SIG-M5 treated with dmso at 0.1 percent for 504 hours (cell line): ENCODE measurements around the gene CRTAC1.

ENCODE experiments used
- DNase-seq: peaks from one replicate; lab custom pipeline; 2025; ENCODE audit not compliant: unreplicated experiment; lab: John Stamatoyannopoulos, UW

CRTAC1 gene

DNA sequence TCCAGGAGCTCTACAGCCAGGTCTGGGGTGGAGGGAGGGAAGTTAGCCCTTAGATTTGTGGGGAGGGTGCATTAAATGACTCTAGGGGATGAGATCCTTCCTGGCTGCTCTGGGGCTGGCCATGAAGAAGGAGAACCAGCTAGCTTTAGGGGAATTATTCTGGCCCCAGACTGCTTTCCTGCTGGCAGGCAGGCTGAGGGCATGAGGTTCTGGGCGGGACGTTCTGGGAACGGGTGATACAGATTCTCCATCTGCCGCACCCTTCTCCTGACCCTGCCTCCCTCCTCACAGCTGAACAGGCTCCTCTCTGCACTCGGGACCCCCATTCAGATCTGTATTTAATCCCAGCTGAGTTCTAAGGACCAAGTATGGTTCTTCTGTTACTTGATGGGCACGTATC, 156.9 kb downstream of the CRTAC1 start:
- no peak for DNase-seq

GRCh38 chr10:97870990-97871389, 159.4 kb downstream of the CRTAC1 start:
- no peak for DNase-seq

GRCh38 chr10:97869091-97870042, 161.1 kb downstream of the CRTAC1 start:
- DNase-seq: peak; percentile 92

GRCh38 chr10:97868134-97868685, 162.2 kb downstream of the CRTAC1 start:
- no peak for DNase-seq

- no peak for DNase-seq
Observed at GRCh38 chr10:97867220-97867800, 163.1 kb downstream of the CRTAC1 start.

DNA sequence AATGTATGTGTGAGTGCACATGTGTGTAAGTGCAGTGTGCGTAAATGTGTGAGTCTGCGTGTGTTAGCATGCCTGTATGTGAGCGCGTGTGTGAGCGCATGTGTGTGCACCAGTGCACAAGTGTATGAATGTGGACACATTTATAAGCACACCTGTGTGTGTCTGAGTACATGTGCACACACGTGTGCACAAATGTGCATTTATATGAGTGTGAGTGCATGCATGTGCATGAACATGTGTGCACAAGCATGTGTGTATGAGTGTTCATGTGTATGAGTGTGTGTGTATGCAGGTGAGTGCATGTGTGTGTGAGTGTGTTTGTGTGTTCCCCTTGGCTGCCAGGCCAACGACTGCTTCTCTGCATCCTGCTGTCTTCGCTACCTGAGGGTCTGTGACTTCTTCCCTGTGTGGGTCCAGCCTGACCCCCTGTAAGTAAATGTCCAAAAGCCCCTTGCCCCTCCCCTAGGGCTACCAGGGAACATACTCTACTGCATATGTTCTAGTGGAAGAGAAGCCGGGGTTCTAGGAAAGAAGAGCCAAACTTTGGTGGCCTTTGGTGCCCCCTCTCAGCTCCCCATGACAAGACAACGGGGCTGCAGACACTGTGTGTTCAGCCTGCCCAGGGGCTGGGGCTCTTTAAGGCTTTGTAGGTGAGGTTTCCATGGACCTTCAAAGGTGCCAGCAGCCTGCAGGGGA, 163.7 kb downstream of the CRTAC1 start:
- DNase-seq: no peak

DNA sequence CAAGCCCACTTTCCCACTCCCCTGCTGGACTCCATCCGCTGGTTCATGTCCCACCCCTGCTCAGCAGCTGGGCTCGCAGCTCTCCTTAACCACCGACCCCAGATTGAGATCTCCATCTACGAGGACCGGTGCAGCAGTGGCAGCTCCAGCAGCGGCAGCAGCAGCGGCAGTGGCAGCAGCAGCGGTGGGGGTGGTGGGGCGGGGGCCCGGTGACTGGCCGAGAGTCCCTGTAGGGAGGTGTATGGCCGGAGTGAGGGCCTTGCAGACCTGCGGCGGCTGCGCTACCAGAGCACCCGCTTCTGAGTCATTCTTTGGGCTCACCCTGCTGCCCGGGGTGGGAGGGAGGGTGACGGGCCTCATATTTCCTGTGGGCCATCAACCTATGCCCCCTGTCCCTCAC, 164.9 kb downstream of the CRTAC1 start:
- DNase-seq: no peak

GRCh38 chr10:97863808-97864207, 166.6 kb downstream of the CRTAC1 start:
- DNase-seq: no peak

GRCh38 chr10:97861924-97862323, 168.5 kb downstream of the CRTAC1 start:
- no peak for DNase-seq

DNA sequence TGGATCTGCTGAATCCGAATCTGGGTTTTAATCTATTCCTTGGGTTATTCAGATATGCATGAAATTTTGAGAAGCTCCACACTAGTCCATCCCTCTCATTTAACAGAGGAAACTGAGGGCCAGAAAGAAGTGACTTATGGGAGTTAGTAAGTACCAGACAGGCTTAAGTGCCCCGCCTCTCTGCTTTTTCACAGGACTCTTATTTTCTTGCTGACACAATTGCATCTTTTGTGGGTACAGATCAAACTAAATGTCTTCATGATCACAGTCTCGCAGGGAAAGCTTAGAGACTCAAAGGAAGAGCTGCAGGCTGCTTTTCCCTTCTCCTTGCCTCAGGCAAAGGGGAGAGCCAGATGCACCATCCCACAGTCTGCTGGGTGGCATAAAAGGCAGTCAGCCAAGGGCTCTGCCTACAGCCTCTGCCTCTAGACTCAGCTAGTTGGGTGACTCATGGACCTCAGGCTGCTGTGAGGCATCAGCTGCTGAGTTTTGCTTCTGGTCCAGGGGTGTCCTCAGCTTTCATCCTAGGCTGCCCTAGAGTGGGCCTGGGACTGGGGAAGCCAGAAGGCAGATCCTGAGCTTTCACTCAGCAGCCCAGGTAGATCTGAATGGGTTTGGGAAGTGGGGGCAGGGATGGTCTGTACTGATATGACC, 169.2 kb downstream of the CRTAC1 start:
- no peak for DNase-seq

DNA sequence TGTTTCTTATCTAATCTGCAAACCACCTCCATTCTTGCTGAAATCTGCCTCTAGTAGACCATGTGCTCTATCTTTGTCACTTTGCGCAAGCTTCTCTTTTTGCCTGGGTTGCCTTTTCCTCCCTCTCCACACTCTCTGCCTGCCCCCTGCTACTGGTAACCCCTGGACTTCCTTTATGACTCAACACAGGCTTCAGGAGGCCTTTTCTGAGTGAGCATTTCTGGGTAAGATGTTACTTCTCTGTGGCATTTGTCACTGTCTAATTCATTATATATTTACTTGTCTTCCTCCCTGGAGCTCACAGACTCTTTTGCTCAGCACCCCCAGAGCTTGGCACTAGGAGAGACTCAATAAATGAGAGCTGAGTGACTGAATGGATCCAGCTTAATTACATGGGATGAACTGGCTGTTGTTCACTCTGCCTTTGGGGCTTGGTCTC, 172.4 kb downstream of the CRTAC1 start:
- peak; percentile 91 for DNase-seq

DNA sequence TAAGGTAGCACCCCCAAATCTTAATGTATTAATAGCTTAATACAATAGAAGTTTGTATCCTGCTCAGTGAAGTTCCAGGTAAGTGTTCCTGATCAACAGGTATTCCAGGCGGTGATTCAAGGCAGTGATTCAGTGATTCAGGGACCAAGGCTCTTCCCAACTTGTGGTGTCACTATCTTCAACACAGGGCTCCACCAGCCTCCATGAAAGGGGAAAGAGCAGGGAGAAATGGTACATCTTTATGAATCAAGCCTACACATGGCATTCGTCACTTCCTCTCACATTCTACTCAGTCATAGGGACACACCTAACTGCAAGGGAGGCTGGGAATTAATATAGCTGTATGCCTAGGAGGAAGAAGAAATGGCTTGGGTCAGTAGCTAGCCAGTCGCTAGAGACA, 175.7 kb downstream of the CRTAC1 start:
- DNase-seq: no peak

- DNase-seq: no peak
Observed at GRCh38 chr10:97852840-97853405, 177.5 kb downstream of the CRTAC1 start.

DNA sequence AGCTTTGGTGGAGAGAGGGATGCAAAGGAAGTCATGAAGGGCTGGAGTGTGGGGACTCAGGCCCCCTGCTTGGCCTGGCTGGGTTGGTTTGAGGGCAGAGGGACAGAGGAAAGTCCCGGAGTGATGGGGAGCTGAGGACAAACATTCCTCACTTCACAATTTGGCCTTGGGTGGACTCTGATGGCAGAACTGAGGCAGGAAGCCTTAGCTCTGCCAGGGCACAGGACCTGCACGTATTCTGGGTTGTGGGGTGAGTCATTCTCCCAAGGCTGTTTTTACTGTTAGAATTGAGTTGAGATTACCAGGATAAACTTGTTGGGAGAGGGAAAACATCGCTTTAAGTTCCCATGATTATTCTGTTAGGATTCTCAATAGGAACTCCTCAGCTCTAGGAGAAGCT, 178.1 kb downstream of the CRTAC1 start:
- no peak for DNase-seq

DNA sequence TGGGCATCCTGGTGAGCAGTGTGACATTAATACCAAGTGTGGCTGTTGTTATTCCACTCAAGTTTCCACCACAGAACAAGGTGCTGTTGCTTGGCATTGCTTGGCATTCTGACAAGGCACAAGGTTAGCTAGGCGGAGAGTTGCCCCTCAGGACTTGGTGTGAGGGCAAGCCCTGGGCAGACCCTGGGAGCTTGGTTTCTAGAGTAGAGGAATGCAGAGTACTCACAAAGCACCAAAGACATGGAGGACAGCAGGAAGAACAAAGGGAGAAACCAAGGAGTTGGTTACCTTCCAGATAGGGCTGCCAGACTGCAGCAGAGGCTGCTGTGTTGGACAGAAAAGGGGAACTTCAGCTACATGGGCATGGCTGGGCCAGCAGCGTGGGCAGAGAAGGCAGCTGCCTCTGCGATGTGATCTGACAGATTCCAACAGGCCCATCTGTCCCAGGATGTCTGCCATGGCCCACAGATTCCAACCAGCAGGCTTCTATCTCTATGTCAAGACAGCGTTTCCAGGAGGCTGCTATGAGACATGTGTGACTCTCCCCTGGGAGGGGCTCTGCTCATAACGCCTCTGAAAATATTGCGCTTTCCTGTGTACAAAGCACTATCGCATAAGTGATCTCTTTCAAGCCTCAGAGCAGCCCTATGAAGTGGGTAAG, 178.9 kb downstream of the CRTAC1 start:
- no peak for DNase-seq

- DNase-seq: no peak
Observed at GRCh38 chr10:97850446-97850845, 180.0 kb downstream of the CRTAC1 start.

DNA sequence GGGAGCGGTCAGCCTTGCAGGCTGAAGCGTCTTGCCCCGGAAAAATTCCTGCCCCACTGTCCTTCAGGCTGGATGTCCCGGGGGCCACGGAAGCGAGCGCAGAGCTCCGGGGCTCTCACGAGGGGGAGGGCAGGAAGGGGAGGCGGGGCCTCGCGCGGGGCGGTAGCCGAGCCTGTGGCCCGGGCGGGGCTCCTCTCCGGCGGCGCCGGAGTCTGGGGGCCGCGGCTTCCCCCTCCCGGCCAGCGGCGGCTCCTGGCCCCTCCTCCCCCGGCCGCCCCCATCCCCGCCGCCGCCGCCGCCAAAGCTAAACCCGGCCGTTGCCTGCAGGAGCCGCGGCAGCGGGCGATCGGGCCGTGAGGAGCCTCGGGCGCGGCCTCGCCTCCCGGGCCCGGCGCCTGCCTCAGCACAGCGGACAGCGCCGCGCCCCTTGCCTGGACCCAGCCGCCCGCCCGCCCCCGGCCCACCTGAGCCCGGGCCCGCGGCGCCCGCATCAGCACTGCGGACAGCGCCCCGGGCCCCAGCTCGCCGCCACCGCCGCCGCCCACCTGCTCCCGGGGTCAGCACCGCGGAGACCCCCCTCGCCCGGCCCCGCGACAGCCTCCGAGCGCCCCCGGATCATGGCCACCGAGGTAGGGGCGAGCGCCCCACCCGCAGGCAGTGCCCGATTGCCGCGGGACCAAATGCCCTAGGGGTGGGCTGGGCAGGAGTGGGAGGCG, 180.6 kb downstream of the CRTAC1 start, which contains the start of gene GOLGA7B:
TSS of gene GOLGA7B (plus strand) at position 157 of the 716 bp plus-strand sequence. CDS start at position 618, 461 bp downstream.
- DNase-seq: no peak

DNA sequence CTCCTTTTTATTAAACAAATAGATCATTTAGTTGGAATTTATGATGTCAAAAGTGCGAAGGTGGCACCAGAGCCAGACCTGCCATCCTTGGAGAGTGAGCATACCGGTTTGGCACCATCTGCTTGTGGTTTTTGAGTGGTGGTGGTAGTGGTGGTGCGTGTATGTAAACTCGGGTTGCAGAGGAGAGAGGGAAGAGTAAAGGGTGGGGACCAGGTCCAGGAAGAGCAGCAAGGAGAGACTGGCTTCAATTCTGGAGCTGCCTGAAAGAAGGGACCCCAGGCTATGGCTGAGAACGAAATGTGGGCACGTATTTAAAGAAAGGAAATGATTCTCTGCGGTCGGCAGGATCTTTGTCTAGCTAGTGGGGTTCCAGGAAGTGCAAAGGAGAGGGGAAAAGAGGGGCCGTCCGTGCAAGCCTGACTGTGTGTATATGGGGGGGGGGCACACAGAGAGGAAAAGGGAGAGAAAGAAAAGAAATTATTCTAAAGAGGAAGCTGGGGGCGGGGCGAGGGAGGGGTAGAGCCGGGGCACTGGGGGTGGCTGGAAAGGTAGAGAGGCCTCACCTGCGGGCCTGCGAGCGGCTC, 181.2 kb downstream of the CRTAC1 start:
- peak; percentile 34 for DNase-seq

DNA sequence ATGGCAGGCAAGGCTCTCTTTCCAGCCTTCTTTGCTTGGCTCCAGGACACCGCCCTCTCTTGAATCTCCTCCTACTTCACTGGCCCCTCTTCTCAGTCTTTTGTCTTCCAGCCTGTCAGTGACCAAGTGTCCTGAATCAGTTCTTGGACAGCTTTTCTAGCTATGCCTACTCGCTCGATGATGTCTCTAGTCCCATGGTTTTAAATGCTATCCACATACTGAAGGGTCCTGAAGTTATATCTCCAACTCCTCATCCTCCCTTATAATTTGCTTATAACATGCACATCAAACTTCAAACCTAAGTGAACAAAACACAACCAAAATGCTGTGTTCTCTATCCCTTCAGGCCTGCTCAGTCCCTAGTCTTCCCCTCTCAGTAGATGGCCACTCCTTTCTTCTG, 185.7 kb downstream of the CRTAC1 start:
- DNase-seq: no peak
